RPMI7951 (cell line): Measurements from ENCODE around the gene TINCR. TPM values are rescaled to one million over a fixed set of nuclear protein-coding genes. Genes with fewer than 3 reads are reported as not detected.
"Not testable (repeated sequence)": the region's sequence is repeated elsewhere in the genome, so short reads cannot be mapped to it uniquely, and the experiment has no call there.

ENCODE experiments used
- DNase-seq: peaks from one replicate; pipeline ENCODE4 v3.0.0-alpha.2; 2012; ENCODE audit warnings: low read depth
- total RNA-seq: library from RNA; depleted of rRNA; stranded (reverse); fragments of >200 nt; shearing (Covaris generic); gene quantifications from 2 replicates; pipeline ENCODE4 v1.2.3, GENCODE V29; 2014

Gene TINCR
- total RNA-seq, 1 experiment from 2014 or later = 0.12 TPM

- no peak for DNase-seq
Observed at GRCh38 chr19:5559804-5560133, 8.0 kb downstream of the TINCR start.

- DNase-seq = no peak
Observed at GRCh38 chr19:5558101-5558621, 9.6 kb downstream of the TINCR start.

GRCh38 chr19:5557691-5558090, 10.1 kb downstream of the TINCR start:
- DNase-seq = no peak

DNA sequence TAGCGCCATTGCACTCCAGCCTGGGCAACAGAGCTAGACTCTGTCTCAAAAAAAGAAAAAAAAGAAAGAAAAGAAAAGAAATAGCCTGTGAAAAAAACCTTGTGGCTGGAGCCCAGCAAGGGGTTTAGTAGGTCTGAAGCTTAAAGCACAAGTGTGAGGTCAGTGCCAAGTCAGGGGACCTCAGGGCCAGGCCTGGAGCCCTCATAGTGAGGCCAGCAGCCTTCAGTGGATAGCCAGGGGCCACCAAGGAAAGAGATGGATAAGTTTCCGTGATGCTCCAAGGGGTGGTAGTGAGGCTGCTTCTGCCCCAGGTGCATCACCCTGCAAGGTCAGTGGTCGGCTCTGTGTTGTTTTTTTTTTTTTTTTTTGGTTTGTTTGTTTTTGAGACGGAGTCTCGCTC, 12.9 kb downstream of the TINCR start:
- no peak for DNase-seq

GRCh38 chr19:5553892-5554291, 13.9 kb downstream of the TINCR start:
- no peak for DNase-seq

DNA sequence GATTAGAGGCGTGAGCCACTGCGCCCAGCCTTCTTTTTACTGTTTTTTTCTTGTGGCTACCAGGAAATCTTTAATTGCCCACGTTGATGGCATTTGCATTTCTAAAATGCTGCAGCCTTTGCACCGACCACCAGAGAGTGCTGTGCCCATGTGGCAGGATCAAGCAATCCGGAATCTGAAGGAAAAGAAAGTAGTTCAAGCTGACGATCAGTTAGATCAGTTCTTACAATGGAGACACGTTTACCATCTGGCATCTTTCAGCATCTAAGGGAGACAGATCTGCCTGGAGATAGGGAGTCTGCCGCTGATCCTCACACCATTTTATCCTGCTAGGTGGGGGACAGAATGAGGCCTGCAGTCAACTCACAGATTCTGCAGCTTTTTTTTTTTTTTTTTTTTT, 19.9 kb downstream of the TINCR start:
- peak; percentile 59 for DNase-seq

DNA sequence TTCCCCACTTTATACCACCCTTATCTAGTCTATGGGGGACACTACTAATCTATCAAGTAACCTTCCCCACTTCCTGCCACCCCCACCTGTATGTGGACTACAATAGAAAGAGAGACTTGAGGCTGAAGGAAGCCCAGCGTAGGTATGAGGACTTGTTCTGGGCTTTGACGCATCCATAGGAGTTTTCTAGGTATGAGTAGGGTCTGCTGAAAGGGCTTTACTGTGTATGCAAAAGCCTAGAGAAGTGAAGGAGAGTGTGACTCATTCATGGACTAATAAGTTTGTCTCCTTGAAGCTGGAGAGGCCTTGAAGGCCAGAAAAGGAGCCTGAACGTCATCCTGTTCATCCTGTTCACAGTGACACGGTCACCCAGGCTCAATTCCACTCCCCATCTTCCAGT, 21.8 kb downstream of the TINCR start:
- no peak for DNase-seq

GRCh38 chr19:5545051-5545450, 22.7 kb downstream of the TINCR start:
- no peak for DNase-seq

GRCh38 chr19:5542665-5543064, 25.1 kb downstream of the TINCR start:
- DNase-seq = no peak

DNA sequence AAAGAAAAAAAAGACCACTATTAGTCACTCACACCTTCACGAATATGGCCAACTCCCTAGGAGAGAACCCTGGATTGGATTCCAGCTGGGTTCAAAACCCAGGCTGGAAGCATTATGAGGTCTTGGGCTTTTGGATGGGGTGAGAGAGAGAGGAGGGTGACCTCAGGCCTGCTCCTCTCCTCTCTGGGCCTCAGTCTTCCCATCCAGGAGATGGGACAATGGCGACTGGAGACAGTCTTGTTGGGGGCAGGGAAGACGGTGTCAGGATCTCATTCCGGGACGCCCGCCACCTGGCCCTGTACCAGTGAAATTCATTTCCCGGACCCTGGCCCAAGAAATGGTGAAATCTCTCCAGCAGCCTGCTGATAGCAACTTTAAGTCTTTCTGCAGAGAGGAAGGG, 26.3 kb downstream of the TINCR start:
- no peak for DNase-seq

DNA sequence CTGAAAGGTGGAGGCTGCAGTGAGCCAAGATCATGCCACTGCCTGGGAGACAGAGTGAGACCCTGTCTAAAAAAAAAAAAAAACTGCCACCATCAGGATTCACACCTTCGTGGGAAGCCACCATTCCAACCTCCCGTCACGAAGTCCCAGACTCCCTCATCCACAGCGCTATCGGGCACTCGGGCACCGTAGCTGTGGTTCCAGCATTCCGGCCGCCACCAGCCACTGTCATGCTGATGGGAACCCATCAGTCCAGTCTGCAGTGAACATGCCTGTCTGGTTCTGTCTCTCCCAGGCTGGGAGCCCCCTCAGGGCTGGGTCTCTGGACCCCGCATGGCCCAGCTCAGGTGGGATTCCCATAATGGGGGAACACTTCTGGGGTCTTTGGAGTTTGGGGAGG, 27.5 kb downstream of the TINCR start:
- DNase-seq = no peak

GRCh38 chr19:5537870-5538269, 29.9 kb downstream of the TINCR start:
- no peak for DNase-seq

DNA sequence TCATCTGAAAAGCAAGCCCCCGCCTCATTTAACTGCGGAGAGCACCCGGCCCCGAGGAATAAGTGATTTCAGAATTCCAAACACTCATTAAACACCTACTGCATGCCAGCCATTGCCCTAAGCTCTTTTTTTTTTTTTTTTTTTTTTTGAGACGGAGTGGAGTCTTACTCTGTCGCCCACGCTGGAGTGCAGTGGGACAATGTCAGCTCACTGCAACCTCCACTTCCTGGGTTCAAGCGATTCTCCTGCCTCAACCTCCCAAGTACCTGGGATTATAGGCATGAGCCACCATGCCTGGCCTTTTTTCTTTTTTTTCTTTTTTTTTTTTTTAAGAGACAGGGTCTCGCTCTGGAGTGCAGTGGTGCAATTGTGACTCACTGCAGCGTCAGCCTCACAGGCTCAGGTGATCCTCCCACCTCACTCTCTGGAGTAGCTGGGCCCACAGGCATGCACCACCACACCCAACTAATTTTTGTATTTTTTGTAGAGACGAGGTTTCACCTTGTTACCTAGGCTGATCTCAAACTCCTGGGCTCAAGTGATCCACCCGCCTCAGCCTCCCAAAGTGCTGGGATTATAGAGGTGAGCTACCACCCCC, 30.7 kb downstream of the TINCR start:
- DNase-seq = not testable (repeated sequence)

GRCh38 chr19:5536337-5536894, 31.3 kb downstream of the TINCR start:
- peak; percentile 61 for DNase-seq

GRCh38 chr19:5534787-5535586, 32.8 kb downstream of the TINCR start:
- no peak for DNase-seq

DNA sequence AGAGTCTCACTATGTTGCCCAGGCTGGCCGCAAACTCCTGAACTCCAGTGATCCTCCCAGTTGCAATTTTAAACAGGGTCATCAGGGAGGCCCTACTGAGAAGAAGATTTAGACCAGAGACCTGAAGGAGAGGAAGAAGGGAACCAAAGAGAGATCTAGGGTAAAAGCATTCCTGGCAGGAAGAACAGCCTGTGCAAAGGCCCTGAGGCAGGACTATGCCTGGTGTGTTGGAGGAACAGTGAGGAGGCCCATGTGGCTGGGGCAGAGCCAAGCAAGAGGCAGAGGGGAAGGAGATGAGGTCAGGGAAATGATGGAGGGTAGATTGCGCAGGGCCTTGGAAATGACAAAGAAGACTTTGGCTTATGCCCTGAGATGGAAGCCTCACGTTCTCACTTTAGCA, 34.5 kb downstream of the TINCR start:
- DNase-seq = no peak

GRCh38 chr19:5530701-5531100, 37.1 kb downstream of the TINCR start:
- DNase-seq = no peak

GRCh38 chr19:5526691-5527090, 41.1 kb downstream of the TINCR start:
- no peak for DNase-seq

DNA sequence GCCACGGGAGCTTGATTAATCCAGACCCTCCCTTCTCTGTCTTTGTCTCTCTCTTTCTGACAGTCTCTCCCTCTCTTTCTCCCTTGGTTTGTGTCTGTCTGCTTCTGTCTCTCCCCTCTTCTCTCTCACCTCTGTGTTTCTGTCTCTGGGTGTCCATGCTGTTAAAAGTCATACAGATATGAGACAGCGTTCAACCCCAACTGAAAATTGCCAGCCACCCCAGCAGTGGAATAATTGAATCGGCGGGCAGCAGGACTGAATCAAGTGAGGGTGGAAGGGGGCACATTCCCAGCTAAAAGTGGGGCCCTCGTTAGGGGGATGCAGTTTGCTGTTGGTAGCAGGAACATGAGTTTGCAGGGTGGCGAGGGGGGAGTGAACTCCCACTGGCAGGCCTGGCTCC, 43.7 kb downstream of the TINCR start:
- no peak for DNase-seq

DNA sequence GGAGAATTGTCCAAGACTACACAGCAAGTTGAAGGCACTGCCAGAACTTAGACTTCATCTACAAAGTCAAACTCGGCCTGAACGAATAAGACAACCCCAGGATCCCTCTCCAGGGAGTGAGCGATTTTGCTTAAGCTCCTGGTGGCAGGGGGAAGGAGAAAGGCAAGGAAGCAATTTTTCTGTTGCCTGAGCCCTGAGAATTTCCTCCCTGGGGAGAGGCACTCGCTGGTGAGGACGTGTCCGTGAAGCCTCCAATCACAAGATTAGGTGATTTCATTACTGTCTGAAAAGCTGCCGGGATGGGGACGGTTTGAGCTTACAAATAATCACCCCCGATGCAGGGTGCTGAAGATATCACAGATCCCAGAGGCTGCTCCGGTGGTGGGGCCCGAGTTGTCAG, 45.6 kb downstream of the TINCR start:
- DNase-seq = no peak

DNA sequence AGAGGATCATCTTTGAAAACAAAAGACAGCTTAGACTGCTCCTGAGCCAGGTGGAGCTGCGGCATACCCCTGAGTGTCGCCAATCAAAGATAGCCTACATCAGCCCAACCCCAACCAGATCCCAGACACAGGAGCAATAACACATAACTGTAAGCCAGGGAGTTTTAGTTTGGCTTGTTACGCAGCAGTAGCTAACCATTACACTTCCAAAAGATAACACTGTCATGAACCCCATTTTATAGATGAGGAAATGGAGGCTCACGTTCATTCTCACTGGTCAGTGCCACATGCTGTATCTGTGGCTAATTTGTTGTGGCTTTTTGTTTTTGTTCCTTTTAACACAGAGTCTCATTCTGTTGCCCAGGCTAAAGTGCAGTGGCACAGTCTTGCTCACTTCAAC, 47.3 kb downstream of the TINCR start:
- DNase-seq = no peak

- no peak for DNase-seq
Observed at GRCh38 chr19:5519076-5519475, 48.7 kb downstream of the TINCR start.

DNA sequence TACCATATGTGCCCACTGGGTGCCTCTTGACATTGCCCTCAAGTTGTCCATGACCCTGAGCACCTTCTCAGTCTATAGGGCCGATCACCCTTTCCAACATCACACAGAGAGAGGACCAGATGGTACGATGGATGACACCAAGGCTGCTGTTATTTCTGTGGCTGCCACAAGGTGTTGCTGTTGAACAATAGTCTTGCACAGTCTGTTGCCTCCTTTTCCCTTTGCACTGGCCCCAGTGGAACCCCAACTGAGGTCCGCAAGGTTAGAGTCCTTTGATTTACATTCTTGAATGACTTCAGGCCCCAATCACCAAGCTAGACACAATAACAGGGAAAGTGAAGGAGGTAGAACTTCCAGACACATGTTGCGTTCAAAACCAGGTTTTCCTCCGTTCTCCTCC, 52.0 kb downstream of the TINCR start:
- no peak for DNase-seq
